Measurements from ENCODE around the gene RIC8B.
"Not testable (repeated sequence)": the region's sequence is repeated elsewhere in the genome, so short reads cannot be mapped to it uniquely, and the experiment has no call there.

Gene RIC8B, protein sequence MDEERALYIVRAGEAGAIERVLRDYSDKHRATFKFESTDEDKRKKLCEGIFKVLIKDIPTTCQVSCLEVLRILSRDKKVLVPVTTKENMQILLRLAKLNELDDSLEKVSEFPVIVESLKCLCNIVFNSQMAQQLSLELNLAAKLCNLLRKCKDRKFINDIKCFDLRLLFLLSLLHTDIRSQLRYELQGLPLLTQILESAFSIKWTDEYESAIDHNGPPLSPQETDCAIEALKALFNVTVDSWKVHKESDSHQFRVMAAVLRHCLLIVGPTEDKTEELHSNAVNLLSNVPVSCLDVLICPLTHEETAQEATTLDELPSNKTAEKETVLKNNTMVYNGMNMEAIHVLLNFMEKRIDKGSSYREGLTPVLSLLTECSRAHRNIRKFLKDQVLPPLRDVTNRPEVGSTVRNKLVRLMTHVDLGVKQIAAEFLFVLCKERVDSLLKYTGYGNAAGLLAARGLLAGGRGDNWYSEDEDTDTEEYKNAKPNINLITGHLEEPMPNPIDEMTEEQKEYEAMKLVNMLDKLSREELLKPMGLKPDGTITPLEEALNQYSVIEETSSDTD

GRCh38 chr12:106774005-106774807 lies at the start of gene RIC8B:
TSS of gene RIC8B (plus strand) at chr12:106774682. CDS start at chr12:106774746, 64 bp downstream.
- FAIRE-seq (no peak), DNase-seq (ENCODE audit: insufficient read length, low spot score) (peak; percentile 85)
- TF ChIP-seq, protein P1, sequence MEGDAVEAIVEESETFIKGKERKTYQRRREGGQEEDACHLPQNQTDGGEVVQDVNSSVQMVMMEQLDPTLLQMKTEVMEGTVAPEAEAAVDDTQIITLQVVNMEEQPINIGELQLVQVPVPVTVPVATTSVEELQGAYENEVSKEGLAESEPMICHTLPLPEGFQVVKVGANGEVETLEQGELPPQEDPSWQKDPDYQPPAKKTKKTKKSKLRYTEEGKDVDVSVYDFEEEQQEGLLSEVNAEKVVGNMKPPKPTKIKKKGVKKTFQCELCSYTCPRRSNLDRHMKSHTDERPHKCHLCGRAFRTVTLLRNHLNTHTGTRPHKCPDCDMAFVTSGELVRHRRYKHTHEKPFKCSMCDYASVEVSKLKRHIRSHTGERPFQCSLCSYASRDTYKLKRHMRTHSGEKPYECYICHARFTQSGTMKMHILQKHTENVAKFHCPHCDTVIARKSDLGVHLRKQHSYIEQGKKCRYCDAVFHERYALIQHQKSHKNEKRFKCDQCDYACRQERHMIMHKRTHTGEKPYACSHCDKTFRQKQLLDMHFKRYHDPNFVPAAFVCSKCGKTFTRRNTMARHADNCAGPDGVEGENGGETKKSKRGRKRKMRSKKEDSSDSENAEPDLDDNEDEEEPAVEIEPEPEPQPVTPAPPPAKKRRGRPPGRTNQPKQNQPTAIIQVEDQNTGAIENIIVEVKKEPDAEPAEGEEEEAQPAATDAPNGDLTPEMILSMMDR (IDR thresholded peaks at IDR 0.05; ENCODE audit: insufficient read depth, missing control alignments), result no peak

DNA sequence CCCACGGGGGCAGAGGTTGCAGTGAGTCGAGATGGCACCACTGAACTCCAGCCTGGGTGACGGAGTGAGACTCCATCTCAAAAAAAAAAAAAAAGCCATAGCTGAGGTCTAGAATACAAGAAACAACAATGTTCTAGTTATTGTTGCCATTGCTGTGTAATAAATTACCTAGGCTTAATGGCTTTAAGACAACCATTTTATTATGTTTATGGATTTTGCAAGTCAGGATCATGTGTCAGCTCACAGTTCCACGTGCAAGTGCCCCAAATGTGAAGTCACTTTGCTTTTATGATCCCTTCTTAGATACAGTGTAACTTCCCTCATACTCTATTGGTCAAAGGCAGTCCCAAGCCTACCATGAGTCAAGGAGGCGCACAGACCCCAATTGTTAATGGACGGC lies 49.5 kb upstream of the RIC8B start:
- no peak for FAIRE-seq
- TF ChIP-seq, protein P1 (IDR thresholded peaks at IDR 0.05; ENCODE audit: insufficient read depth, missing control alignments), result no peak
- DNase-seq (ENCODE audit: insufficient read length, low spot score), result no peak

GRCh38 chr12:106726603-106727202 lies 47.8 kb upstream of the RIC8B start:
- not testable (repeated sequence) for FAIRE-seq; DNase-seq (ENCODE audit: insufficient read length, low spot score)

- TF ChIP-seq, protein P1 (IDR thresholded peaks at IDR 0.05; ENCODE audit: insufficient read depth, missing control alignments), result no peak
- no peak for FAIRE-seq
Measured at GRCh38 chr12:106729611-106730010, 44.9 kb upstream of the RIC8B start.

DNA sequence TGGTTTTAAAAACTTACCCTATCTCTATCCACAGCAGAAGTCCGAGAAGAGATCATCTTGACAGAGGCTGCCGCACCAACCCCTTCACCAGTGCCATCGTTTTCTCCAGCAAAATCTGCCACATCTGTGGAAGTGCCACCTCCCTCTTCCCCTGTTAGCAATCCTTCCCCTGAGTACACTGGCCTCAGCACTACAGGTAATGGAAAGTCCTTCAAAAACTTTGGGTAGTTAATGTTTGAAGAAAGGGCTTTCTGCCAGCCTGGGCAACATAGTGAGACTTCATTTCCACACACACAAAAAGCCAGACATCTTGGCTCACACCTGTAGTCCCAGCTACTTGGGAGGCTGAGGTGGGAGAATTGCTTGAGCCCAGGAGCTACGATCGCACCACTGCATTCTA lies 41.6 kb upstream of the RIC8B start:
- TF ChIP-seq, protein P1 (IDR thresholded peaks at IDR 0.05; ENCODE audit: insufficient read depth, missing control alignments), result no peak
- no peak for DNase-seq (ENCODE audit: insufficient read length, low spot score)
- FAIRE-seq, result no peak

More at GRCh38 chr12:106729611-106730010, 44.9 kb upstream of the RIC8B start:
- no peak for DNase-seq (ENCODE audit: insufficient read length, low spot score)

DNA sequence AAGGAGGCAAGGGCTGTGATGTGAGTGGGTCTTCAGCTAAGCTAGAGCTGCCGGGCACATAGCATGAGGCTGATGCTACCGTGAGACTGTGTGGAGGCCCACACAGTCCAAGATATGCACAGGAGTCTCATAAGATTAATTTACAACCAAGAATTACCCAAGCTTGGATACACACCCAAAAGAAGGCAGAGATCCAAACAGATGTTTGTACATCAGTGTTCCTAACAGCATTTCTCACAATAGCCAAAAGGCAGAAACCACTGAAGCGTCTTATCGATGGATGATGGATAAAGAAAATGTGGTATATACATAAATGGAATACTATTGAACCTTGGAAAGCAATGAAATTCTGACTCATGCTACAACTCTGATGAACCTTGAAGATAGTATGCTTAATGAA lies 40.8 kb upstream of the RIC8B start:
- no peak for DNase-seq (ENCODE audit: insufficient read length, low spot score)
- FAIRE-seq, result no peak
- TF ChIP-seq, protein P1 (IDR thresholded peaks at IDR 0.05; ENCODE audit: insufficient read depth, missing control alignments), result no peak
